ENCODE results near the gene HTRA2.

Gene HTRA2

DNA sequence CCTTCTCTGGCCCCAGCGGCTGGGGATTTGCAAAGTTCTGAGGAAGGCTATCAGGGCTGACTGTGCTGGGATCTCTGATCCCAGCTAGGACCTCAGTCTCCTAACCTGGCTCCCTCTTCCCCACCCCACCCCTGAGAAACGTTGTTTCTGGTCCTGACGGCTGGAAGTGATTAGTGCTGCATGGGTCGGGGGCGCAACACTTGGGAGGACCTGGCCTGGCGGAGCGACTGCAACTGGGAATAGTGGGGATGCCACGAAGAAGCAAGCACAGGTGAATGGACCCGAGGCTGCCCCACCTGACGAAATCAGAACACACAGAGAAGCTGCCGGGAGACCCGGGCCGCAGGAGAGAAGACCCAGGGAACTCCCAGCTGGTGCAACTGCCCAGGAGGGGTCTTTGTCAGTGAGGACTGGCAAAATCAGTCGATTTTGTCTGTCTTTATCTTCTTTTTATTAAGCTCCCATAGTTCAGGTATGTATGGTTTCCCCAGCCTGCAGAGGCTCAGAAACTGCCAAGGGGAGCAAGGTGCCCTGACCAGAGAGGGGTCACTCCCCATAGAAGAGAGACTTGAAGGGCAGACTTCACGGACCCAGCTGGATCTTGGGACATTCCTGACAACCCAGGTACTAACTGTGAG, 29.7 kb upstream of the HTRA2 start:
- DNase-seq (ENCODE audit: extremely low read depth in 1 of 2, low read depth in 1 of 2) = no peak

DNA sequence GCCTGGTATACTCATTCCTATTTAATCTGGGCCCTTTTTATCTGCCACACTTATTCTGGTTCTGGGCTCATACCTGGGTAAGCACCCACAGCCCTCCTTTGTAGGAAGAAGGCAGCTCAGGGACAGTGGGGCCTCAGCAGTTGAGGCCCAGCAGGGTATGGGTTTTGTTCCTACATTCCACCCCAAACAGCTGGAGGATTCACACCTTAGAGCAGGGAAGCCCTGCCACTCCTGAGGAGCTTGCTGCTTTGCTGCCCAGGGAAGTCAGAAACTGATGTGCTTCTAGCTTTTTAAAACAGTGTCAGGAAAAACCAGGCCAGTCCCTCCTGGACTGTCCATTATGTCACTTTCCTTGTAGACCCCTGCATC, 29.2 kb upstream of the HTRA2 start:
- no peak for DNase-seq (ENCODE audit: extremely low read depth in 1 of 2, low read depth in 1 of 2)

DNA sequence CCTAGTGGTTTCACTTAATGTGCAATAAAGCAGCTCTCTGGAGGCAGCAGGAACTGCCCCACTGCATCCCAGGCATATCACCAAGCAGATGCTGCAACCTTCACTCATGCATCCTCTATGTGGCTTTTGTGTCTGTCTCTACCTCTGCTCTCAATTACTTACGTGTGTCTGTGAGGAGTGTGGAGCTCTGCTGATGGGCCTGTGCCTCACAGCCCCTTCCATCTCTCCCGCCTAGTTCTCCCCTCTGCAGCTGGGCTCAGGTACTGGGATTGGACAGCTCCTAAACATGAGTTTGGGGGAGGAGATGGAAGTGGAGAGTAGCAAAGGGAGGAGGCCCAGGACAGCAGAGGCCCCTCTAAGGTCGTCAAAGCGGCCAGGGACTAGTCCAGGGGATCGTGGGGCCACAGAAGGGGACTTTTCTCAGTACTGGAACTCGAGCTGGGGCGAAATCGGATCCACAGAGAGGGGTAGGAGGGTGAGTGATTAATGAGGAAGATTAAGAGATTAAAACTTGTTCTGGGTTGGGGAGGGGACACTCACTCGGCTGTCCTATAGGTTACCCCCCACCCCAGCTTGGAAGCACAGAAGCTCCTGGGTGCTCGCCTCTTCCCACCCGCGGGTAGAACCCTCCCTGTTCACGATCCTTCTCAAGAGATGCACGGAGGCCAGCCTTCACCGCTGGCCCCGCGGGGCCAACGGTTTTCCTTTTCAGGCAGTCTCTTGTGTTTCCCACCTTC, 28.2 kb upstream of the HTRA2 start:
- DNase-seq (ENCODE audit: extremely low read depth in 1 of 2, low read depth in 1 of 2) = no peak

- DNase-seq (ENCODE audit: extremely low read depth in 1 of 2, low read depth in 1 of 2) = no peak
Observed at GRCh38 chr2:74502147-74502719, 27.5 kb upstream of the HTRA2 start.

- DNase-seq (ENCODE audit: extremely low read depth in 1 of 2, low read depth in 1 of 2) = no peak
Observed at GRCh38 chr2:74502720-74503505, 26.8 kb upstream of the HTRA2 start.

DNA sequence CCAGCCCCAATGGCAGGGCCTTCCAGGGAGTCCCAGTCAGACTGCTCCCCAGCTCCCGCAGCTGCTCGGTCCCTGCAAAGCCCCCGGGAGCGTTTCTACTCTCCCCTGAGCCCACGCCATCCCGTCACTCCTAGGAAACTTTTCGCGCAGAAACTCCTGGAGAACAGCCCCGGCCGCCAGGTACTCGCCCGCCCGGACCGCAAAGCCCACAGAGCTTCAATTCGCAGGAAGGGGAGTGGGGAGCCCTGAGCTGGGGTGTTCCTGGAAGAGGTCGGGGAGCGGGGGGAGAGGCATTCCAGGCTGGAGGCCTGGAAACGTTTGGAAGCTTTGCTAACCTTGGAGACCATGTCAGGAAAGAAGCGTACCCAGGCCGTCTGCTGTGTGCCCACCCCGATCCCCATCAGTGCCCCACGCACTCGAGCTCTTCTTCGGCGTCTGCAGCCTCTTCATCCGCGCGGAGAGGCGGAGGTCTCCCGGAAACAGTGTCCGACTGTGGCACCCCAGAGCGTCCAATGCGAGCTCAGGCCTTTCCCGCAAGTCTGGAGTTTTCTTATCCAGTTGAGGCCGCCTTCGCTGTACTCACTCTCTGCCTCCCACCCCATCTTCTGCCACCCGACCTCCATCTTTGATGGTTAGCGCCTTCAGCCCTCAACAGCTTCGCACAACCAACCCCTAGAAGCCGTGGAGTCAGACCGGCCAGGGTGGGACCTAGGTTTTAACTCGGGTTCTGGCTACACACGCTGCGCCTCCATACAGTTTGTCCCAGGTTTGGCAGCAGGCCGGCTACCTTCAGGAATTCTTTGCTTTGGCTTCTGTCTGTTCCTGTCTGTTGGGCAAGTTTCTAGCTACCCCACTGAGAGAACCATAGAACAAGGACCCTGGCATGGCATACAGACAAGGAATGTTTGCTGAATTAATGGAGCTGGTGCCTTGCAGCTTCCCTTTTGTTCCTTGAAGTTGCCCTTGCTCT, 25.9 kb upstream of the HTRA2 start:
- no peak for DNase-seq (ENCODE audit: extremely low read depth in 1 of 2, low read depth in 1 of 2)

GRCh38 chr2:74504591-74504990, 25.1 kb upstream of the HTRA2 start:
- no peak for DNase-seq (ENCODE audit: extremely low read depth in 1 of 2, low read depth in 1 of 2)

DNA sequence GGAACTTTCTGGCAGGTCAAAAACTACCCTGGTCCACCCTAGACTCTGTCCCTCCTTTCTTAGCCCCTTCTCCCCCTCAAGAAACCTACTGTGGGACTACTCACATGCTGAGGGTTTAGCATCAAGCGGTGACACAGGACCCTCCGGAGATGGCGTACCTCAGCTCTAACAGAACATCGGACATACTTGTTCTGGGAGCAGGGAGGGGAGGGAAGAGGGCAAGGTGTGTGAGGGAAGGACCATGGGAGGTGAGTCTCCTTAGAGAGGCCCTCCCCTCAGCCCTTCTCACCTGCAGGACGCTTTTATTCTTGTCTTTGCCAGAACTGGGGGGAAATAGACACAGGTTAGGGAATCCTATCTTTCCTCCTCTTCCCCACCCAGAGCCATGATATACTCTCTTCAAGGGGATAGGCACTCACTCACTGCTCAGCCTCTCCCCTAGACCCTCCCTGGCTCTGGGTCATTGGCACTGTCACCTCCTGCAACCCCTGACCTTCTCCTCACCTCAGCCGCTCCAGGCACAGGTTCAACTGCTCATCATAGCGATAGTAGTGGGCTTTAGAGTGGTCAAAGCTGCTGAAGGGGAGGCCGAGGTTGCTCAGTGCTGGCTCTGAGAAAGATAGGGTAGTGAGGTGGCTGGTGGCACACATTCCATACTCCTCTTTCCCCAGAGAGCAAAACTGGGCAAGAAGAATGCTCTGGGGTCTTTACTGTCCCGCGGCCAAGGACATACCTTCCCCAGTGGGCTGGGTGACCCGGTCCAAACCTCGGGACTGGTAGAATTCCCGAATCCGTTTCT, 24.1 kb upstream of the HTRA2 start:
- no peak for DNase-seq (ENCODE audit: extremely low read depth in 1 of 2, low read depth in 1 of 2)

- DNase-seq (ENCODE audit: extremely low read depth in 1 of 2, low read depth in 1 of 2) = peak; percentile 97 to 98
Observed at GRCh38 chr2:74507145-74507925, 22.4 kb upstream of the HTRA2 start, which contains the start of gene PCGF1. Gene PCGF1, minus strand, starts transcription at chr2:74507695. Its CDS starts 27 bp downstream, at chr2:74507668.

GRCh38 chr2:74507926-74508520, 21.7 kb upstream of the HTRA2 start:
- DNase-seq (ENCODE audit: extremely low read depth in 1 of 2, low read depth in 1 of 2) = no peak

GRCh38 chr2:74510272-74510671, 19.5 kb upstream of the HTRA2 start:
- no peak for DNase-seq (ENCODE audit: extremely low read depth in 1 of 2, low read depth in 1 of 2)

DNA sequence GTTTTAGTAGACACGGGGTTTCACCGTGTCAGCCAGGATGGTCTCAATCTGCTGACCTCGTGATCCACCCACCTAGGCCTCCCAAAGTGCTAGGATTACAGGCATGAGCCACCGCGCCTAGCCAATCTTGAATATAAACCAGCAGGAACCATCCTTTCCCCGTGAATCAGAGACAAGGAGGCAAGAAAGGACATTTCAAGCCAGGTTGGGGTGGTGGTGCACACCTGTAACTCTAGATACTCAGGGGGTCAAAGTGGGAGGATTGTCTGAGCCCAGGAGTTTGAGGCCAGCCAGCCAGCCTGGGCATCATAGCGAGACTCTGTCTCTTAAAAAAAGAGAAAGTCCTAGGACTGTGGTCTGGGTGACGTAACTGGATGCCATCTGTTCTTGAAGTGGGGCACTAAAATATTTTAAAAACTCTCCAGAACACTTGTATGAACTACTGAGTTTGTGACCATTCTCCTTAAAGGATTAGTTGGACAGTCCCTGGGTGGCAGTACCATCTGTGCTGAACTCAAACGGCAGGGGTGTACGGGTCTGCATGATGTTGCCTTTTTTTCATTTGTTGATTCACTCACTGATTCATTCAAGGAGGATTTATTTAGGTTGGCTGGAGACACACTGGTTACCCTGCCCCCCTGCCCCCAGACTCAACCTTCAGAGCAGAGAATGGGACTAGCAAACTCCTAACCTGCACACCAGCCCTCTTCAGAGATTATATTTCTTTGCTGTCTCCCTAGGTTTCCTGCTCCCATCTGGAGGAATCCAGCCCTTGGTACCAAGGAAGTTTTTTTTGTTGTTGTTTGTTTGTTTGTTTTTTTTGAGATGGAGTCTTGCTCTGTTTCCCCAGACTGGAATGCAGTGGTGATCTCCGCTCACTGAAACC, 18.4 kb upstream of the HTRA2 start:
- no peak for DNase-seq (ENCODE audit: extremely low read depth in 1 of 2, low read depth in 1 of 2)

DNA sequence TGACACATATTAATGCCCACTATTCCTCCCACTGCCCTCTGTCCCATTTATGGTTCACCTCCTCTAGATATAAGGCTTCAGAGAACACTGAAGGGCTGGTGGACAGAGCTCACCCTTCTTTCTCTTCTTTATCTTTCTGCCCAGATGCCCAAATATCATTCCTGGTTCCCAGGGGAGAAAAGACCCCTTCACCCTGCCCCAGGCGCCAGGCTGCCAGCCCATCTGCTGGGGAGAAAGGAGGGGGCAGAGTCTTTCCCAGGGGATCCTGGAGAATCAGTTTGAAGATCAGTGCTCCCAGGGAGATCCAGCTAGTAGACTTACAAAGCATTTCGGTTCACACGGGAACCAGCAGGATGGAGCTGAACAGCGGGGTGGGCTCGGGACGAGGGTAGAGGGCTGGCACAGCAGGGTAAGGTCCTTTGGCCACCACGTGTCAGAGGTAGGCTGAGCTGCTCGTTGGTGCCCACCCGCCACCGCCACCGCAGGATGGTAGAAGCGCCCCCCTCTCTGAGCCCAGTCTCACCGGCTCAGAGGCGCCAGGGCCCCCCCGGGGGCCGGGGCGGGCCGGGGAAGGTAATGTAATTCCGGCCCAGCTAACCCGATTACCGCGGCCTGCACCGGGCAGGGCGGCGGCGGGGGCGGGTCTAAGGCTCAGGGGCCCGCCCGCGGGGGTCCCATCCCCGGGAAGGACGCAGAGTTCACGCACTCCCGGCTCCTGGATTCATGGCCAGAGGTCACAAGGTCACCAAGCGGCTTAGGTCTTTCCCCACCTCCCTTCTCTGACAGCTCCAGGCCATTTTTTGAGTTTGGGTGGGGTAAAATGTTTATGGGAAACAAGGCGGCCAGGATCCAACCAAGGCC, 16.8 kb upstream of the HTRA2 start:
- DNase-seq (ENCODE audit: extremely low read depth in 1 of 2, low read depth in 1 of 2) = no peak

DNA sequence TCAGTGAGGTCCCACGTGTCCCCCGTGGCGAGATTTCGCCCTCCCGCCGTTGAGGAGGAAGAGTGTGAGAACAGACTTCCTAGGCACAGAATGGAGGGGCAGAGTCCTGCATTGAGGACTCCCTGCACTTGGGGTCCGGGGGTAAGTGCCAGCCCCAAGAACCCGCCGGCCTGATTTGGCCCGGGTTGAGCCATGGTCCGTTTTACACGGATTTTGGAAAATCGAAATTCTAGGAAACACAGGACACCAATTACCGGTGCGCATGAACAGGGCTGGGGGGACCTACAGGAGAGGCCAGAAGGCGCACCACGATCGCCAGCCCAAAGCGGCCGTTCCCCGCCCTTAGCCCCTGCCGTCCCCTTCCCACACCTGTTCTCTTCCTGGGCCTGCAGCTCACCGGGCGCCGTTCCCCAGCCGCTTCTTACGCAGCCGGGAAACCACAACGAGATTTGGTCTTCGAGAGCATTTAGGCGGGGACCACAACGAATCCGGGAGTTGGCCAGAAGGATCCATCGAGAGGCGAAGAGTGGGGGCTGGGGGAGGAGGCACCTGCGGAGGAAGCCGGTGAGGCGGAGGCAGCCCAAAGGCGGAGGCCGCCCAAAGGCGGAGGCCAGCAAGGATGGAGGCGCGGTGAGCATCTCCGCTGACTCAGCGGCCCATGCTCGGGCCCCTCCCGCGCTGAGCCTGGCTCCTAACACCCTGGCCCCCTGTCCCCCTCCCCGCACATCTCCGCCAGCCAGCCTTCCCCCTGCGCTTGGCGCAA, 15.9 kb upstream of the HTRA2 start:
- DNase-seq (ENCODE audit: extremely low read depth in 1 of 2, low read depth in 1 of 2) = no peak

- DNase-seq (ENCODE audit: extremely low read depth in 1 of 2, low read depth in 1 of 2) = no peak
Observed at GRCh38 chr2:74514368-74515270, 15.1 kb upstream of the HTRA2 start, which contains the start of gene TLX2. Gene TLX2, plus strand, starts transcription at chr2:74514450. Its CDS starts 357 bp downstream, at chr2:74514807.

All from activated CD8-positive, alpha-beta memory T cell treated with anti-CD3 and anti-CD28 coated beads for 1 hour (primary cell).